Measurements from ENCODE around the gene NUDCD3.

Gene NUDCD3

GRCh38 chr7:44398953-44399574, 91.4 kb downstream of the NUDCD3 start:
- TF ChIP-seq EZH2phosphoT487 (IDR thresholded peaks at IDR 0.05; ENCODE audit: borderline replicate concordance, low read length) (no peak), CTCF (IDR thresholded peaks at IDR 0.05; ENCODE audit: low read depth, low read length, poor library complexity, severe bottlenecking) (no peak)
- H3K4me1 ChIP-seq (ENCODE audit: control insufficient read depth, low read length): no peaks in the 10 kb centered on the region
- H3K36me3 ChIP-seq (ENCODE audit: control insufficient read depth, low read length): peaks cover 54% of the 10 kb centered on the region
- no peaks in the 10 kb centered on the region for H3K9me3 ChIP-seq (ENCODE audit: control insufficient read depth, insufficient read depth, low read length)
- no peaks in the 10 kb centered on the region for H4K20me1 ChIP-seq (ENCODE audit: control insufficient read depth, insufficient read depth, low read depth, low read length)
- H3K27ac ChIP-seq (ENCODE audit: low read depth, low read length): no peak overlapping the region
- H3K79me2 ChIP-seq (ENCODE audit: control insufficient read depth, low read length): no peaks in the 10 kb centered on the region
- H3K4me2 ChIP-seq (ENCODE audit: low read length): no peak overlapping the region
- no peaks in the 10 kb centered on the region for H3F3A ChIP-seq (ENCODE audit: control insufficient read depth, insufficient read depth)
- H3K27me3 ChIP-seq (ENCODE audit: control insufficient read depth, low read length): no peaks in the 10 kb centered on the region
- no peaks in the 10 kb centered on the region for H3K9me2 ChIP-seq (replicated peaks; ENCODE audit: control insufficient read depth, low read length)
- H3K4me3 ChIP-seq (ENCODE audit: low read length): no peak overlapping the region

- H3K27me3 ChIP-seq (ENCODE audit: control insufficient read depth, low read length): no peaks in the 10 kb centered on the region
Observed at GRCh38 chr7:44398511-44398911, 91.9 kb downstream of the NUDCD3 start.

GRCh38 chr7:44396931-44397545, 93.4 kb downstream of the NUDCD3 start:
- peaks cover 44% of the 10 kb centered on the region for H3K36me3 ChIP-seq (ENCODE audit: control insufficient read depth, low read length)
- no peaks in the 10 kb centered on the region for H4K20me1 ChIP-seq (ENCODE audit: control insufficient read depth, insufficient read depth, low read depth, low read length)
- no peaks in the 10 kb centered on the region for H3F3A ChIP-seq (ENCODE audit: control insufficient read depth, insufficient read depth)
- no peaks in the 10 kb centered on the region for H3K27me3 ChIP-seq (ENCODE audit: control insufficient read depth, low read length)
- H3K27ac ChIP-seq (ENCODE audit: low read depth, low read length): no peak overlapping the region
- no peaks in the 10 kb centered on the region for H3K9me3 ChIP-seq (ENCODE audit: control insufficient read depth, insufficient read depth, low read length)
- TF ChIP-seq CTCF (IDR thresholded peaks at IDR 0.05; ENCODE audit: low read depth, low read length, poor library complexity, severe bottlenecking): no peak
- no peak for TF ChIP-seq EZH2phosphoT487 (IDR thresholded peaks at IDR 0.05; ENCODE audit: borderline replicate concordance, low read length)
- H3K4me1 ChIP-seq (ENCODE audit: control insufficient read depth, low read length): no peaks in the 10 kb centered on the region
- H3K9me2 ChIP-seq (replicated peaks; ENCODE audit: control insufficient read depth, low read length): no peaks in the 10 kb centered on the region
- no peak overlapping the region for H3K4me2 ChIP-seq (ENCODE audit: low read length)
- no peak overlapping the region for H3K4me3 ChIP-seq (ENCODE audit: low read length)
- no peaks in the 10 kb centered on the region for H3K79me2 ChIP-seq (ENCODE audit: control insufficient read depth, low read length)

More at GRCh38 chr7:44398511-44398911, 91.9 kb downstream of the NUDCD3 start:
- Histone ChIP-seq H3K79me2 (ENCODE audit: control insufficient read depth, low read length) (no peaks in the 10 kb centered on the region), H3K36me3 (ENCODE audit: control insufficient read depth, low read length) (peaks cover 51% of the 10 kb centered on the region), H3K27ac (ENCODE audit: low read depth, low read length) (no peak overlapping the region), H3K4me2 (ENCODE audit: low read length) (no peak overlapping the region), H3F3A (ENCODE audit: control insufficient read depth, insufficient read depth) (no peaks in the 10 kb centered on the region), H3K9me3 (ENCODE audit: control insufficient read depth, insufficient read depth, low read length) (no peaks in the 10 kb centered on the region), H4K20me1 (ENCODE audit: control insufficient read depth, insufficient read depth, low read depth, low read length) (no peaks in the 10 kb centered on the region), H3K4me1 (ENCODE audit: control insufficient read depth, low read length) (no peaks in the 10 kb centered on the region), H3K9me2 (replicated peaks; ENCODE audit: control insufficient read depth, low read length) (no peaks in the 10 kb centered on the region), H3K4me3 (ENCODE audit: low read length) (no peak overlapping the region)
- TF ChIP-seq EZH2phosphoT487 (IDR thresholded peaks at IDR 0.05; ENCODE audit: borderline replicate concordance, low read length) (no peak), CTCF (IDR thresholded peaks at IDR 0.05; ENCODE audit: low read depth, low read length, poor library complexity, severe bottlenecking) (no peak)
